ENCODE results near the gene TRMU.

The TRMU gene

GRCh38 chr22:46337870-46338269 lies 2.4 kb downstream of the TRMU start:
- no peak for DNase-seq

- no peak for DNase-seq
These were observed 3.1 kb downstream of the TRMU start for GRCh38 chr22:46338636-46339035.

DNA sequence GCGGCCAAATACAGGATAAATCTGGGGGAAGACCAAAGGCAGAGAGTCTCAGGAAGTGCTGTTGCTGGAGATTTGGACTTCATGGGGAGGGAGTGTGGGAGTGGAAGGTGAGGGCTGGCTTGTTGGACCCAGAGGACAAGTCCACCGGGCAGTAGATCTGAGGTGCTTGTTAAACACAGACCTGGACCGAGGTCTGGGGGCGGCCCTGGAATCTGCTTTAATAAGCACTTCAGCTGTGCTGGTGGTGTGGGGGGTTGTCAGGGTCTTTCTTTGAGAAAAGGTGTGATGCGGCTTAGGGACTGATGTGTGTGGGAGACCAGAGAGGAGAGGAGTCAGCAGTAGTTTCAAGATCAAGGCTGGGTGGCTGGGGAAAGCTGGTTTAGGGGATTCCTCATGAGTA lies 4.4 kb downstream of the TRMU start:
- no peak for DNase-seq

DNA sequence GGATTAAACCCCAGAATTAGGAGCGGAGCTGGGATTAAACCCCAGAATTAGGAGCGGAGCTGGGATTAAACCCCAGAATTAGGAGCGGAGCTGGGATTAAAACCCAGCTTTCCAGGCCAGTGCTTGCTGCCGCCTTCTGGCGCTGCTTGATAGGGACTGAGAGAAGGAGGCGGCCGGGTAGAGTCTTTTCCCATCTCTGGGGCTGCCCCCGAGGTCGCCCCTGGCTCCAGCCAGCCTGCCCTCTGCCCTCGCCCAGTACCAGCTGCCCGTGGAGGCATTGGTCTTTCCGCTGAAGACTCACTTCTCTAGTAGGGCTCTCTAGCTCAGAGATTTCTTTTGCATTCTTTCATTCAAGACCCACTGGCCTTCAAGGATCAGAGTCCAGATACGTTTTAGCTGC lies 5.2 kb downstream of the TRMU start:
- DNase-seq, result no peak

DNA sequence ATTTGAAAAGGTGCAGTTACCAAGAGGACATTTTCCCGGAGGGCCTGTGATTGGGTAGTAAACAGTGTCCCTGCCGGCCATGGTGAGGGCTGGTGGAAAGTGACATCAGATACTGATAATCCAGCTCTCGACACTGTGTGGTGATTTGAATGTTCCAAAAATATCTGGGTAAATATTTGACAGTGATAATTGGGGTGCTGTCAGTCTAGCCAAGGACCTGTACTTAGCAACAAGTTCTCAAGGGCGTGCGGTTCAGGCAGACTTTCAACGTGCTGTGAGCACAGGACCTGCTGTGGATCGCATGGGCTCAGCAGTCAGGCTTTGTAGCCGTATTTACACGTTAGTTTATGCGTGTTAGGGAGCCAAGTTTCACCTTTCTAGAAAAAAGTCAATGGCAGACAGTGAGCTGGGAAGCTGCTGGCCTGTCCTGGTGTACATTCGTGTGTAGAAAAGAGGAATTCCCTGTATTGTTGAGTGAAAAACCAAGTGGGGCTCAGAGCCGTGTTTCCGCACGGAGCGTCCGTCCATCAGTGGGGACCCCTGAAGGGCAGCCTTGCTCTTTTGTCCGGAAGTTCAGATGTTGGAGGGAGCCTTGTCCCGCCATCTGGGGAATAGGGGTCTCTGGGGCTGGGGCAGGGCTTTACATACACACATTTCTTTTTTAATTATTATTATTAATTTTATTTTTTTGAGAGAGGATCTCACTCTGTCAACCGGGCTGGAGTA lies 11.3 kb downstream of the TRMU start:
- no peak for DNase-seq

GRCh38 chr22:46347646-46348045 lies 12.1 kb downstream of the TRMU start:
- no peak for DNase-seq

GRCh38 chr22:46348099-46348695 lies 12.7 kb downstream of the TRMU start:
- no peak for DNase-seq

DNA sequence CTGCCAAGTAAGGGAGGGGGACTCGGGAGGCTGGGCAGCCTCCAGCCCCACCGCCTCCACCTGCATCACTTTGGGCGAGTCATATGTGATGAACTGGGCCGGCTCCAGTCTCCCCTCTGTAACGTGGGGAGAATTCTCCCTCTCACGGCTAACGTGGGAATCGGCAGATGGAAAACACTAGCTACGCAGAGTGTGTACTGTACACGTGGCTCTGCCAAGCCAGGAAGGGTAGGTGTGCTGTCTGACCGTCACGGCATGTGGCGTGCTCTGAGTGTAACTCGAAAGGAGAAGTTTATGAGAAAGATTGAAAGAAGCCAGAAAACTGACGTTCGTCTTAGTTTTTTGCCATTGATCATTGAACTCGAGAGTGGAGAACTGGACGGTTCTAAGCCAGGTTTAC lies 13.7 kb downstream of the TRMU start:
- DNase-seq, result no peak

- no peak for DNase-seq
These were observed 14.2 kb downstream of the TRMU start for GRCh38 chr22:46349681-46350080.

- DNase-seq, result no peak
These were observed 14.6 kb downstream of the TRMU start for GRCh38 chr22:46350121-46350520.

DNA sequence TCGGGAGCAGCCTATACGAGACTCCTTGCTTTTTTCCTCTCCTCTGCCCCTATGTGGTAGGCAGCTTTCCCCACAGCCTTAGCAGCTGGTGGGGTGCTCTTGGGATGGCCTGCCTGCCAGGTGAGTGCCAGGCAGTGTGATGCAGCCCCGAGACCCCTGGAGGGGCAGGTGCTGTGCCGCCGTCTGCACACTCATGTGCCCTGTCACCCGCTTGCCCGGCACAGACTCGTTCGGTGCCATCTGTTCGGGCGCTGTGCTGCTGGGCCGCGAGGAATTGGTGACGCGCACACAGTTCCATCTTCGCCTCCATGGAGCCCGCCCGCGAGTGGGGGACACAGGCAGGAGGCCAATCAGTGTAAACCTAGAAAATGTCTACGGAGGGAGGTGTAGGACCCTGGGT lies 15.1 kb downstream of the TRMU start:
- no peak for DNase-seq

- DNase-seq, result no peak
These were observed 15.7 kb downstream of the TRMU start for GRCh38 chr22:46351131-46351735.

DNA sequence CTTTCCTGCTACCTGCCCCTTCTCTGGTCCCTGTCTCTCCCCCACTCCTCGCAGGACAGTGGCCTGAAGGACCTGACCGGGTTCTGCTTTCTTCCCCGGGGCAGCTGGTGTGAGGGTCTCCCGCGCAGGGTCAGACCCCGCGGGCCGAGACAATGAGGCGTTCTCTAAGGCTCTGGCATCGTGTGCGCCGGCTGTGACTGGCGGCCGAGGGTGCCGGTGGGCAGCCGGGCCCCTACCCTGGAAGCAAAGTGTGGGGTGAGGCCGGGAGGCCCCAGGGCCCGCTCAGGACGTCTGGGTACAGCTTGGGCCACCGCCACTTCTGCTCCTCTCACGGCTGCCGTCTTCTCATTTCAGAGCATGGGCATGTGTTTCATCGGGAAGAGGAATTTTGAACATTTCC lies 16.3 kb downstream of the TRMU start:
- DNase-seq, result no peak

- DNase-seq, result no peak
These were observed 16.8 kb downstream of the TRMU start for GRCh38 chr22:46352276-46352675.

DNA sequence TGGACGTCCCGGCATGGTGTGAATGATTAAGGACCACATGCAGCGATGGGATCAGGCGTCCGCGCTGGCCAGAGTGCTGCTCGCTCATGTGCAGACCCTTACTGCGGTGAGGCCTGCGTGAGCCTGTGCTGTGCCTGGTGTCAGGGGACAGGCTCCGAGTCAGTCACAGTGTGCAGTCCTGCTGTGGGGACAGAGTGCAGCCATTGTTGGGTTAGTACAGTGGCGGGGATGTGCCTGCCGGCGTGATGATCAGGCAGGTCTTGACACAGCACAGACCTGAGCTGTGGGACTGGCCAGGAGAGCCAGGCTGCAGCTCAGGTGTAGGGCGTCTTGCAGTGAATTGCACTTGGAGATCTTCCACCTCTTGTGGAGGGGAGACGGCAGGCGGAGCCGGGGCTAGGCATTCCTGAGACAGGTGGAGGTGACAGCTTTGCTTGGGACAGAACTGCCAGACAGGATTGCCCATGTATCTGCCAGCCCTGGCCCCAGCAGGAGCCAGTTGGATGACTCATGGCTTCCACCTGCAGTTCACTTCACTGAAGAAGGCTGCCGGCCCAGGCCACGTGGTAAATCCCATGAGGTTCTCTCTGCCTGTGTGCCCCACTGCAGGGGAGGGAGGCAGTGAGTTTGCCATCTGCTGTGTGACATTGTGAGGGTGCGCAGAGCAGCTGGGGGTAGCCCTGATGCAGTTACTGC lies 17.3 kb downstream of the TRMU start:
- no peak for DNase-seq

GRCh38 chr22:46353483-46354105 lies 18.1 kb downstream of the TRMU start:
- DNase-seq, result no peak

- DNase-seq, result no peak
These were observed 18.9 kb downstream of the TRMU start for GRCh38 chr22:46354176-46354992.

DNA sequence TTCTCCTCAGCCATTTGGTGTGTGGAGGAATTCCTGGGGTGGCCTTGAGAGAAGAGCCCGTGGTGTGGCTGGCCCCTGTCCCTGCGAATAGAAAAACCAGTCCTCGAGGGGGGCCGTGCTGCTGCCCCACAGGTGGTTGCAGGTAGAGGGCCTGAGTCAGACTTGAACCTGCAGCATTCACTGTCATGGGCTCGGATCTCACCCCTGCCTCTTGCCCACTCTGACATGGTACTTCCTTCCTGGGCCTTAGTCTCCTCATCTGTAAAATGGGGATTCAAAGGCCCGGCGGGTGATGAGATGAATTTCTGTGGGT lies 19.4 kb downstream of the TRMU start:
- DNase-seq, result no peak

DNA sequence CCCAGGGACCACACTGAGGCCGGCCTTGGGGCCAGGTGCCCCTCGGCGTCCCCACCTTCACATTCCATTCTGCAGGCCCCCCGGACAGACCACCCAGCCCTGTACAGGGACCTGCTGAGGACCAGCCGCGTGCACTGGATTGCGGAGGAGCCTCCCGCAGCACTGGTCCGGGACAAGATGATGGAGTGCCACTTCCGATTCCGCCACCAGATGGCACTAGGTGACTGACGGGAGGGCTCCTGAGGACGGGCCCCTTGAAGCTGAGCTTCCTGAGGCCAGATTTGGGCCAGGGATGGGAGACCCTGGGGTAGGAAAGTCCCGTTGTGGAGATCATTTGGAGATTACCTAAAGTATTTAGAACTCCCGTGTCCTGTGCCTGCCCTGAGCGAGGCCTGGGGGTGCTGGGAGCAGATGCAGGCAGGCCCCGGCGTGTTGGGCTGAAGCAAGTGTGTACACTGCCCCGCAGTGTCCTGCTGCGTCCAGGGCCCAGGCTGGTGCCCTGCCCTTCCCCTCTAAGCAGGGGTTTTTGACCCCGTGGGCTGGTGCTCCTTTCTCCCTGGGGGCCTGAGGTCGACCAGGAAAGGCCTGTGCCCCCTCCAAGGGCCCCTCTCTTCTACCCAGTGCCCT lies 20.0 kb downstream of the TRMU start:
- peak; percentile 78 for DNase-seq

DNA sequence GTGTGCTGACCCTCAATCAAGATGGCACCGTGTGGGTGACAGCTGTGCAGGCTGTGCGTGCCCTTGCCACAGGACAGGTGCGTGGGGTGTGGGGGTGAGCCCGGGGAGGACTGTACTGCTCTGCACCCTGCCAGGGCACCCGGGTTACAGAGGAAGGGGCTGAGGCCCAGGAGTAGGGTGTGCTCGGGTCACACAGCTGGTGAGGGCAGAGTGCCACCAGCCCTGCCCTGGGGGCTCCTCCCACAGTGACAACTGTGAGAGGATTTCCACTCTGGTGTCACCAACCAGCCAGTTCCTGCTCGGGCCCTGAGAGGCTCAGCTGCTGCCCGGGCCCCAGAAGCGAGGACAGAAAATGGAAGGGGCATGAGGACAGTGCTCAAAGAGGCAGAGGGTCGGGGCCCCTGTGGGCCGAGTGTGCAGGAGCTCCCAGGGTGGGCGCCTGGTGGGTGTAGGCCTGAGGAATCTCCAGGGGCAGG lies 20.5 kb downstream of the TRMU start:
- no peak for DNase-seq

- DNase-seq, result no peak
These were observed 21.3 kb downstream of the TRMU start for GRCh38 chr22:46356496-46357480.

All from activated CD4-positive, alpha-beta T cell treated with anti-CD3 and anti-CD28 coated beads for 48 hours (primary cell).